ENCODE results near the gene METTL13. TPM values are rescaled to one million over a fixed set of nuclear protein-coding genes. Genes with fewer than 3 reads are reported as not detected.

METTL13 gene
- total RNA-seq, 1 experiment from 2014 or later, result 64.5 TPM

DNA sequence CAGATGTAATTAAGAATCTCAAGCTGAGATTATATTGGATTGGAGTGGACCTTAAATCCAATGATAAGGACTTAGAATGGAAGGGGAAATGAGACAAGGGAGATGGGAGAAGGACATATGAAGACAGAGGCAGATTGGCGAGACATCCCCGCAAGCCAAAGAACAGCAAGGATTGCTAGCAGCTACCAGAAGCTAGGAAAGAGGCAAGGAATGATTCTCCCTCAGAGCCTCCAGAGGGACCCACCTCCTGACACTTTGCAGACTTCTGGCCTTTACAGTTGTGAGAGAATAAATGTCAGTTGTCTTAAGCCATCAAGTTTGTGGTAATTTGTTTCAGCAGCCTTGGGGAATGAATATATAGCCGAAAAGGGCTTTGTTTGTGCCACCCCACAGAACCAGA is 20.7 kb downstream of the METTL13 start:
- Mint-ChIP-seq H3K27me3 (ENCODE audit: low read depth) (no peaks in the 10 kb centered on the region), H3K27ac (no peak overlapping the region), H3K4me3 (no peak overlapping the region), H3K4me1 (peaks cover 18 to 26% of the 10 kb centered on the region in 2 experiments), H3K9me3 (no peaks in the 10 kb centered on the region), H3K36me3 (ENCODE audit: insufficient read depth in 1 of 3, low read depth in 3 of 3) (peaks cover 0 to 11% (median 1%) of the 10 kb centered on the region in 3 experiments; a peak in 3 of 7 replicates)
- H2BK120ac ChIP-seq (ENCODE audit: low read depth, low read length, poor library complexity, severe bottlenecking), result no peak overlapping the region
- no peak overlapping the region for H4K5ac ChIP-seq (ENCODE audit: insufficient read length, low read depth, low read length)
- H3K27me3 ChIP-seq (ENCODE audit: insufficient read depth, low read length), result no peaks in the 10 kb centered on the region
- H2AFZ ChIP-seq (ENCODE audit: low read length), result no peak overlapping the region
- no peaks in the 10 kb centered on the region for H3K79me2 ChIP-seq (ENCODE audit: insufficient read depth, low read length)
- no peak overlapping the region for H3K4me2 ChIP-seq (ENCODE audit: insufficient read depth, insufficient read length, low read length)
- no peaks in the 10 kb centered on the region for H3K23me2 ChIP-seq (ENCODE audit: insufficient read length, low read depth, low read length, poor library complexity, severe bottlenecking)
- H2BK12ac ChIP-seq (ENCODE audit: insufficient read length, low read depth, low read length), result no peak overlapping the region
- no peak overlapping the region for H3K18ac ChIP-seq (ENCODE audit: insufficient read length, low read depth, low read length)
- DNase-seq, result no peak
- TF ChIP-seq, protein P1, sequence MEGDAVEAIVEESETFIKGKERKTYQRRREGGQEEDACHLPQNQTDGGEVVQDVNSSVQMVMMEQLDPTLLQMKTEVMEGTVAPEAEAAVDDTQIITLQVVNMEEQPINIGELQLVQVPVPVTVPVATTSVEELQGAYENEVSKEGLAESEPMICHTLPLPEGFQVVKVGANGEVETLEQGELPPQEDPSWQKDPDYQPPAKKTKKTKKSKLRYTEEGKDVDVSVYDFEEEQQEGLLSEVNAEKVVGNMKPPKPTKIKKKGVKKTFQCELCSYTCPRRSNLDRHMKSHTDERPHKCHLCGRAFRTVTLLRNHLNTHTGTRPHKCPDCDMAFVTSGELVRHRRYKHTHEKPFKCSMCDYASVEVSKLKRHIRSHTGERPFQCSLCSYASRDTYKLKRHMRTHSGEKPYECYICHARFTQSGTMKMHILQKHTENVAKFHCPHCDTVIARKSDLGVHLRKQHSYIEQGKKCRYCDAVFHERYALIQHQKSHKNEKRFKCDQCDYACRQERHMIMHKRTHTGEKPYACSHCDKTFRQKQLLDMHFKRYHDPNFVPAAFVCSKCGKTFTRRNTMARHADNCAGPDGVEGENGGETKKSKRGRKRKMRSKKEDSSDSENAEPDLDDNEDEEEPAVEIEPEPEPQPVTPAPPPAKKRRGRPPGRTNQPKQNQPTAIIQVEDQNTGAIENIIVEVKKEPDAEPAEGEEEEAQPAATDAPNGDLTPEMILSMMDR (conservative IDR thresholded peaks at IDR 0.05), result peak; percentile 38; the same call in 2 of the 3 replicates
- no peak overlapping the region for H3K56ac ChIP-seq (ENCODE audit: insufficient read length, low read depth, low read length)
- H2BK20ac ChIP-seq (ENCODE audit: low read depth, low read length, poor library complexity, severe bottlenecking), result no peak overlapping the region
- no peak overlapping the region for H3K27ac ChIP-seq (ENCODE audit: insufficient read length, low read depth, low read length)
- no peaks in the 10 kb centered on the region for H3K79me1 ChIP-seq (ENCODE audit: insufficient read depth, low read depth, low read length, poor library complexity, severe bottlenecking)
- H3T11ph ChIP-seq (ENCODE audit: low read length), result no peak overlapping the region
- H4K91ac ChIP-seq (ENCODE audit: insufficient read length, low read depth, low read length), result no peak overlapping the region
- no CpG with 5 or more reads among the region's 3 CpGs for WGBS (ENCODE audit: extremely low coverage, insufficient read length, low lambda C conversion rate)
- H4K8ac ChIP-seq (replicated peaks; ENCODE audit: insufficient read length, low read depth, low read length), result no peak overlapping the region
- no peak overlapping the region for H3K23ac ChIP-seq (ENCODE audit: insufficient read length, low read depth, low read length)
- no peak overlapping the region for H3K9ac ChIP-seq (ENCODE audit: extremely low read depth, insufficient read length, low read length)
- no peak overlapping the region for H2BK15ac ChIP-seq (ENCODE audit: low read depth, low read length)
- H2AK5ac ChIP-seq (ENCODE audit: insufficient read length, low read length), result no peak overlapping the region
- no peak overlapping the region for H3K14ac ChIP-seq (ENCODE audit: insufficient read depth, low read length)
- 0 out of 2 replicates have a peak, but pooled peaks cover 2% of the 10 kb centered on the region for H3K4me1 ChIP-seq (ENCODE audit: insufficient read depth, low read length)
- H4K20me1 ChIP-seq (ENCODE audit: control insufficient read depth, insufficient read depth, insufficient read length), result no peaks in the 10 kb centered on the region
- no peaks in the 10 kb centered on the region for H3K9me3 ChIP-seq (ENCODE audit: control insufficient read depth, low read depth, low read length)
- no peak overlapping the region for H3K4ac ChIP-seq (ENCODE audit: low read depth, low read length)
- no peak overlapping the region for H2BK5ac ChIP-seq (ENCODE audit: insufficient read length, low read length)
